A673 (cell line): Measurements from ENCODE around the gene PID1. TPM values are rescaled to one million over a fixed set of nuclear protein-coding genes. Genes with fewer than 3 reads are reported as not detected.

Experiments
- BruUV-seq: library from RNA; stranded (reverse); fragments of 400-500 nt; replicated peaks from 2 replicates; lab custom pipeline; 2021; lab: Mats Ljungman, UMichigan
- CTCF ChIA-PET: fragments of 300-600 bp; sonication (Branson Sonifier 250); formaldehyde crosslinking; loops from one replicate; lab custom pipeline; 2022; ENCODE audit warnings: antibody characterized with exemption; lab: Charles Lee
- POLR2A ChIA-PET: fragments of 300-600 bp; sonication (Branson Sonifier 250); formaldehyde crosslinking; loops from one replicate; lab custom pipeline; 2022; ENCODE audit warnings: antibody characterized with exemption; ENCODE audit not compliant: low non-redundant PET; lab: Charles Lee
- DNase-seq: peaks from one replicate; pipeline ENCODE4 v3.0.0-alpha.2; 2015; ENCODE audit warnings: low spot score
- H3K27ac ChIP-seq: fragments of 200-600 bp; sonication (generic); 2 replicates; pipeline ENCODE4 v1.5.1; 2016; ENCODE audit warnings: mixed run types, low read depth, mild to moderate bottlenecking, mixed read lengths, antibody characterized with exemption, low read length; ENCODE audit not compliant: poor library complexity, severe bottlenecking
- H3K27me3 ChIP-seq: fragments of 200-600 bp; sonication (generic); replicated peaks from 2 replicates; pipeline ENCODE4 v1.6.1; 2017; ENCODE audit warnings: mixed run types, low read depth, mild to moderate bottlenecking, mixed read lengths, antibody characterized with exemption, low read length; ENCODE audit not compliant: insufficient read depth, poor library complexity
- H3K36me3 ChIP-seq: fragments of 200-600 bp; sonication (generic); 2 replicates; pipeline ENCODE4 v1.6.1; 2016; ENCODE audit warnings: mixed run types, mild to moderate bottlenecking, mixed read lengths, antibody characterized with exemption, low read length; ENCODE audit not compliant: insufficient read depth, poor library complexity, severe bottlenecking
- H3K4me1 ChIP-seq: fragments of 200-600 bp; sonication (generic); 2 replicates; pipeline ENCODE4 v1.6.1; 2017; ENCODE audit warnings: mixed run types, mild to moderate bottlenecking, mixed read lengths, antibody characterized with exemption, low read length; ENCODE audit not compliant: insufficient read depth, poor library complexity, severe bottlenecking
- H3K4me3 ChIP-seq: fragments of 200-600 bp; sonication (generic); 2 replicates; pipeline ENCODE4 v1.5.1; 2016; ENCODE audit warnings: low read depth, mixed run types, mild to moderate bottlenecking, mixed read lengths, low read length; ENCODE audit not compliant: poor library complexity, severe bottlenecking
- H3K9me3 ChIP-seq: fragments of 200-600 bp; sonication (generic); 2 replicates; pipeline ENCODE4 v1.6.1; 2016; ENCODE audit warnings: mixed run types, low read depth, mild to moderate bottlenecking, mixed read lengths, antibody characterized with exemption, low read length; ENCODE audit not compliant: poor library complexity, severe bottlenecking
- EZH2 ChIP-seq: fragments of 200-600 bp; sonication (generic); IDR thresholded peaks from 2 replicates; pipeline ENCODE4 v1.6.1; 2017; ENCODE audit warnings: borderline replicate concordance, low read depth, mild to moderate bottlenecking, mixed read lengths, antibody characterized with exemption, low read length; ENCODE audit not compliant: poor library complexity, severe bottlenecking
- intact Hi-C: fragments of 100-400 bp; cut with micrococcal nuclease; formaldehyde crosslinking; loops from one replicate; pipeline ENCODE4 v1.10.0; 2022; ENCODE audit not compliant: unreplicated experiment
- total RNA-seq: library from RNA; stranded (reverse); gene quantifications from 2 replicates; pipeline ENCODE4 v1.2.3, GENCODE V29; 2021
- TF ChIP-seq, protein P1 (sequence below): fragments of 300-800, 200-600 bp; sonication (generic); conservative IDR thresholded peaks from 2 replicates; pipeline ENCODE4 v1.5.1; 2017; ENCODE audit warnings: low read depth, mild to moderate bottlenecking, antibody characterized with exemption, low read length, moderate library complexity, mixed read lengths

Gene PID1
- total RNA-seq, 1 experiment from 2014 or later: 1.5 TPM

DNA sequence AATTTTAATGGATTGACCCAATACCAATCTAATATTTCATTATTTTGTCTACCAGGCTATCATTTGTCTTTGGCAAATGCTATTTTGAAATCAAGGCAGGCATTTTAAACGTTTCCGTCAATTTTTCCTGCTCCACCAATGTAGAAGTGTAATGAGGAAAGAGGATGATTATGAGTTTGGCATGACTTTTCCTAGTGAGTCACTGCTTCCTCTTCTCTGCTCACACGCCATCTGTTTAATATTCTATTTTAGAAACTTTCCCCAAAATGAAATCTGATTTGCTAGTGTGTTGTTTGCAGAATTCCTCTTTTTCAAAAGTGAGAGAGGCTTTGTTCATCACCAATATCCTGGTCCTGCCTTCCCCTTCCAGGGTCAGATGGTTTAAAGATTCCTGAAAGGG is 42.5 kb upstream of the PID1 start:
- no TSS peak for BruUV-seq
- intact Hi-C loops: no loop called here
- Histone ChIP-seq H3K4me1 (no peaks in the 10 kb centered on the region), H3K36me3 (no peaks in the 10 kb centered on the region), H3K27me3 (no peaks in the 10 kb centered on the region), H3K4me3 (no peak overlapping the region), H3K9me3 (no peaks in the 10 kb centered on the region), H3K27ac (no peak overlapping the region)
- TF ChIP-seq EZH2: no peak
- TF ChIP-seq, protein P1, sequence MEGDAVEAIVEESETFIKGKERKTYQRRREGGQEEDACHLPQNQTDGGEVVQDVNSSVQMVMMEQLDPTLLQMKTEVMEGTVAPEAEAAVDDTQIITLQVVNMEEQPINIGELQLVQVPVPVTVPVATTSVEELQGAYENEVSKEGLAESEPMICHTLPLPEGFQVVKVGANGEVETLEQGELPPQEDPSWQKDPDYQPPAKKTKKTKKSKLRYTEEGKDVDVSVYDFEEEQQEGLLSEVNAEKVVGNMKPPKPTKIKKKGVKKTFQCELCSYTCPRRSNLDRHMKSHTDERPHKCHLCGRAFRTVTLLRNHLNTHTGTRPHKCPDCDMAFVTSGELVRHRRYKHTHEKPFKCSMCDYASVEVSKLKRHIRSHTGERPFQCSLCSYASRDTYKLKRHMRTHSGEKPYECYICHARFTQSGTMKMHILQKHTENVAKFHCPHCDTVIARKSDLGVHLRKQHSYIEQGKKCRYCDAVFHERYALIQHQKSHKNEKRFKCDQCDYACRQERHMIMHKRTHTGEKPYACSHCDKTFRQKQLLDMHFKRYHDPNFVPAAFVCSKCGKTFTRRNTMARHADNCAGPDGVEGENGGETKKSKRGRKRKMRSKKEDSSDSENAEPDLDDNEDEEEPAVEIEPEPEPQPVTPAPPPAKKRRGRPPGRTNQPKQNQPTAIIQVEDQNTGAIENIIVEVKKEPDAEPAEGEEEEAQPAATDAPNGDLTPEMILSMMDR: no peak
- peak; percentile 36 for DNase-seq
- POLR2A ChIA-PET: no interaction called here
- CTCF ChIA-PET: no interaction called here

DNA sequence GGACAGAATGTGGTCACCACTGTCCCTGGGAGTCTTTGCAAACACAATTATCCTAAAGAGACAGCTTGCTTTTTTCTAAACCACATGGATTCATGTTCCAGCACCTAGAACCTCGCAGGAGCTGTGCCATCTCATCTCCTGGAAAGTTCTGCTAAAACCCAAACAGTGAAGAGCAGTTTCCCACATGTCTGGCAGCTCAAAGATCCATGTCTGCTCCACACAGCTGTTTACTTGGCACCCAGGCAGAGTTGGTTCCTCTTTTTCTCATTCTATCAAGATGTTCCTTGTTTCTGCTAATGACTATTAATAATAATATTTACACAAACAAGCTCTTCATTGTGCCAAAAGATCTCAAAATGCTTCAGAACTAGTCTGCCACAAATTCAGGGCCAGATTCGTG is 30.1 kb upstream of the PID1 start:
- CTCF ChIA-PET: no interaction called here
- no peak overlapping the region for H3K4me3 ChIP-seq
- H3K9me3 ChIP-seq: no peaks in the 10 kb centered on the region
- no peak for TF ChIP-seq EZH2
- TF ChIP-seq, protein P1: no peak
- BruUV-seq: no TSS peak
- H3K4me1 ChIP-seq: no peaks in the 10 kb centered on the region
- DNase-seq: no peak
- H3K36me3 ChIP-seq: no peaks in the 10 kb centered on the region
- intact Hi-C loops: no loop called here
- no peaks in the 10 kb centered on the region for H3K27me3 ChIP-seq
- POLR2A ChIA-PET: no interaction called here
- H3K27ac ChIP-seq: no peak overlapping the region

DNA sequence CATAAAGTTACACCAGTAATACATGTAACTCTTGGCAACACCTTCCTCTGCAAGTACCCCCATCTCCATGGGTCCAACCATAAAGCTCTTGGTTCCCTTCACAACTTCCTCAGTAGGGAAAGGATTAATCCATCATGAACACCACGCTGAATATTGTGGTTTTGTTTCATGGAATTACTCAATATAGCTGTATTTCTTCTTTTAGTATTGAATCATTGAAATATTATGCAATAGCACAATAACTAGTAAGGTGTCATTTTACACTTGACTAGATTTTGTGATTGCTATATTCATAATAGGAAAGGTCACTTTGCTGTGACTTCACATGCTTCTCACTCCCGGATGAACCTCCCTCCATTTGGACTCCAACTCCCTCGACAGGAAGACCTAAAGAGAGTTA is 29.7 kb upstream of the PID1 start:
- ChIA-PET CTCF (no interaction called here), POLR2A (no interaction called here)
- no TSS peak for BruUV-seq
- intact Hi-C loops: no loop called here
- no peak for DNase-seq
- Histone ChIP-seq H3K4me1 (no peaks in the 10 kb centered on the region), H3K36me3 (no peaks in the 10 kb centered on the region), H3K9me3 (no peaks in the 10 kb centered on the region), H3K4me3 (no peak overlapping the region), H3K27me3 (no peaks in the 10 kb centered on the region), H3K27ac (no peak overlapping the region)
- TF ChIP-seq, protein P1: no peak
- TF ChIP-seq EZH2: no peak
